A673 (cell line): Measurements from ENCODE around the gene ADAMTS14. TPM values are rescaled to one million over a fixed set of nuclear protein-coding genes. Genes with fewer than 3 reads are reported as not detected.

Experiments
- BruUV-seq: library from RNA; stranded (reverse); fragments of 400-500 nt; replicated peaks from 2 replicates; lab custom pipeline; 2021; lab: Mats Ljungman, UMichigan
- CTCF ChIA-PET: fragments of 300-600 bp; sonication (Branson Sonifier 250); formaldehyde crosslinking; loops from one replicate; lab custom pipeline; 2022; ENCODE audit warnings: antibody characterized with exemption; lab: Charles Lee
- POLR2A ChIA-PET: fragments of 300-600 bp; sonication (Branson Sonifier 250); formaldehyde crosslinking; loops from one replicate; lab custom pipeline; 2022; ENCODE audit warnings: antibody characterized with exemption; ENCODE audit not compliant: low non-redundant PET; lab: Charles Lee
- DNase-seq: peaks from one replicate; pipeline ENCODE4 v3.0.0-alpha.2; 2015; ENCODE audit warnings: low spot score
- H3K27ac ChIP-seq: fragments of 200-600 bp; sonication (generic); 2 replicates; pipeline ENCODE4 v1.5.1; 2016; ENCODE audit warnings: mixed run types, low read depth, mild to moderate bottlenecking, mixed read lengths, antibody characterized with exemption, low read length; ENCODE audit not compliant: poor library complexity, severe bottlenecking
- H3K27me3 ChIP-seq: fragments of 200-600 bp; sonication (generic); replicated peaks from 2 replicates; pipeline ENCODE4 v1.6.1; 2017; ENCODE audit warnings: mixed run types, low read depth, mild to moderate bottlenecking, mixed read lengths, antibody characterized with exemption, low read length; ENCODE audit not compliant: insufficient read depth, poor library complexity
- H3K36me3 ChIP-seq: fragments of 200-600 bp; sonication (generic); 2 replicates; pipeline ENCODE4 v1.6.1; 2016; ENCODE audit warnings: mixed run types, mild to moderate bottlenecking, mixed read lengths, antibody characterized with exemption, low read length; ENCODE audit not compliant: insufficient read depth, poor library complexity, severe bottlenecking
- H3K4me1 ChIP-seq: fragments of 200-600 bp; sonication (generic); 2 replicates; pipeline ENCODE4 v1.6.1; 2017; ENCODE audit warnings: mixed run types, mild to moderate bottlenecking, mixed read lengths, antibody characterized with exemption, low read length; ENCODE audit not compliant: insufficient read depth, poor library complexity, severe bottlenecking
- H3K4me3 ChIP-seq: fragments of 200-600 bp; sonication (generic); 2 replicates; pipeline ENCODE4 v1.5.1; 2016; ENCODE audit warnings: low read depth, mixed run types, mild to moderate bottlenecking, mixed read lengths, low read length; ENCODE audit not compliant: poor library complexity, severe bottlenecking
- H3K9me3 ChIP-seq: fragments of 200-600 bp; sonication (generic); 2 replicates; pipeline ENCODE4 v1.6.1; 2016; ENCODE audit warnings: mixed run types, low read depth, mild to moderate bottlenecking, mixed read lengths, antibody characterized with exemption, low read length; ENCODE audit not compliant: poor library complexity, severe bottlenecking
- CTCF ChIP-seq: fragments of 300-800, 200-600 bp; sonication (generic); conservative IDR thresholded peaks from 2 replicates; pipeline ENCODE4 v1.5.1; 2017; ENCODE audit warnings: low read depth, mild to moderate bottlenecking, antibody characterized with exemption, low read length, moderate library complexity, mixed read lengths
- EZH2 ChIP-seq: fragments of 200-600 bp; sonication (generic); IDR thresholded peaks from 2 replicates; pipeline ENCODE4 v1.6.1; 2017; ENCODE audit warnings: borderline replicate concordance, low read depth, mild to moderate bottlenecking, mixed read lengths, antibody characterized with exemption, low read length; ENCODE audit not compliant: poor library complexity, severe bottlenecking
- intact Hi-C: fragments of 100-400 bp; cut with micrococcal nuclease; formaldehyde crosslinking; loops from one replicate; pipeline ENCODE4 v1.10.0; 2022; ENCODE audit not compliant: unreplicated experiment
- total RNA-seq: library from RNA; stranded (reverse); gene quantifications from 2 replicates; pipeline ENCODE4 v1.2.3, GENCODE V29; 2021

Gene ADAMTS14
- total RNA-seq, 1 experiment from 2014 or later = 0.21 TPM

- H3K27me3 ChIP-seq = no peaks in the 10 kb centered on the region
- no peak overlapping the region for H3K4me3 ChIP-seq
- intact Hi-C loops = no loop called here
- H3K27ac ChIP-seq = no peak overlapping the region
- DNase-seq = no peak
- no TSS peak for BruUV-seq
- no peaks in the 10 kb centered on the region for H3K9me3 ChIP-seq
- ChIA-PET POLR2A (no interaction called here), CTCF (no interaction called here)
- H3K36me3 ChIP-seq = no peaks in the 10 kb centered on the region
- TF ChIP-seq CTCF = no peak
- TF ChIP-seq EZH2 = no peak
- H3K4me1 ChIP-seq = no peaks in the 10 kb centered on the region
Measured at GRCh38 chr10:70781461-70782051, 109.2 kb downstream of the ADAMTS14 start.

DNA sequence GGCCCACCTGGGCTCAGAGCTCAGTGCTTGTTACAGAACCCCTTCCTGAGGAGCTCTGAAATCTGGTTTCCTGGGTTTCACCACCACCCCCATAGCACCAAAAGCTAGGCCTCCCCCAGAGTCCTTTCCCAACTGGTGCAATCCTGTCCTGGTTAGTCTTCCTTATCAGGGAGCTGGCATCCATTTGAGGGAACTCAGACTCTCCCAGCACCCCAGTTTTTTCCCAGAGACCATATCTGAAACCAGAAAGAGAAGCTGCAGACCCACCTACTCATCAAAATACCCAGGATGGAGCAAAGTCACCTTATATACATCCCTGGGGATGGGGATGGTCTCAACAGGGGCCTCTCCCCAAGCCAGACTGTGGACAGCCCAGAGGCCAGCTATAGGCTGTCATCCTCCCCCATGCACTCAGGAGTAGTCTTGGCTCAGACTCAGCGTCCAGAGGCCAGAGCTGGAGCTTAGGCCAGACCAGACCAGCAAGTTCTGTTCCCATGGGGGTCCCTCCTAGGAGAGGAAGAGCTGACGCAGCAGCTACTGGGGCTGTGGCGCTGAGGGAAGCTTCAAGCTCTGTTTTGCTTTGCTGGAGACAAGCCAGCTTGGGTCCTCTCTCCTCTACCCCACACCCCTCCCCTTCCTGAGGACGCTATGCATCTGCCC lies 109.9 kb downstream of the ADAMTS14 start:
- H3K27ac ChIP-seq = no peak overlapping the region
- BruUV-seq = no TSS peak
- CTCF ChIA-PET = no interaction called here
- TF ChIP-seq EZH2 (no peak), CTCF (no peak)
- no peak overlapping the region for H3K4me3 ChIP-seq
- no peak for DNase-seq
- intact Hi-C loops = no loop called here
- H3K27me3 ChIP-seq = no peaks in the 10 kb centered on the region
- H3K9me3 ChIP-seq = no peaks in the 10 kb centered on the region
- H3K4me1 ChIP-seq = no peaks in the 10 kb centered on the region
- no peaks in the 10 kb centered on the region for H3K36me3 ChIP-seq
- POLR2A ChIA-PET = no interaction called here

DNA sequence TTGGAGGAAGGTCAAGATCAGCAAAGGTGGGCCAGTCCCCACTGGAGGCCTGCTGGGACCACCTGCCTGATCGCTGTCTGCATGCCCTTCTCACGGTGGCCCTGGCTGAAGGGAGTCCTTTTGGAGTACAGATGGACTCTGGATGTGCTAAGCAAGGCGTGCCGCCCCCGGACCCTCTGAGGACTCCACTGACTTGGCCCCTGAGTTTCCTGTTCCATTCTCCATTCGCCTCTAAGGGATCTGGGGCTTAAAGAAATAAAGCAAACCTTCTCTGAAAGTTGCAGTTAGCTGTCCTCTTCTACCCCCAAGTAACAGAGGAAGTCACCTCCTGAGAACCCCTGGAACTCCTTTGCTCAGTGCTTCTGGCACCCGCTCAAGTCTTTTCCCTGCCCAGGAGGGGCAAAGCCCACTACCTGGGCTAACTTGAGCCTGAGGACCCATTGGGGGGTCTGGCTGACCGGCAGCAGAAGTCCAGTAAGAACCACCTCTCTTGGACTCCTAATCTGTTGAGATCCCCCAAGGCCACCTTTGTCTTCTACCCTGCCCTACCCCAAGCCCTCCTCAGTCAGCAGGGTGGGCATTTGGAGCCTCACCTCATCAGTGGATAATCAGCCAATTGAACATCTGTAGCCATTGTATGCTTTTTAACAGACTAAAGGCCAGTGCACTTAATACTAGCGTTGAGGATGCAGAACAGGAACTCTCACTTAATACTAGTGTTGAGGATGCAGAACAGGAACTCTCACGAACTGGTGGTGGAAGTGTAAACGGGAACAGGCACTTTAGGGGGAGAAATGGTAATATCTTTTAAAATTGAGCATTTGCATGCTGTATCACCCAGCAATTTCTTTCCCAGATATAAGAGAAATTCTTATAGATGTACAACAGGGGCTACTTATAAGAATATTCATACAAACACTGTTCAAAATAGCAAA lies 110.7 kb downstream of the ADAMTS14 start:
- no peak overlapping the region for H3K27ac ChIP-seq
- H3K4me3 ChIP-seq = no peak overlapping the region
- intact Hi-C loops = no loop called here
- H3K9me3 ChIP-seq = no peaks in the 10 kb centered on the region
- ChIA-PET POLR2A (no interaction called here), CTCF (no interaction called here)
- DNase-seq = no peak
- TF ChIP-seq CTCF (no peak), EZH2 (no peak)
- BruUV-seq = no TSS peak
- H3K4me1 ChIP-seq = no peaks in the 10 kb centered on the region
- no peaks in the 10 kb centered on the region for H3K36me3 ChIP-seq
- H3K27me3 ChIP-seq = no peaks in the 10 kb centered on the region
